Neural progenitor cell (in vitro differentiated cells): Measurements from ENCODE around the gene PFDN6. TPM values are rescaled to one million over a fixed set of nuclear protein-coding genes. Genes with fewer than 3 reads are reported as not detected.
A peak's percentile ranks its signal among the peaks of the same experiment; 100 is the strongest.

Experiments
- DNase-seq: peaks from one replicate; pipeline ENCODE4 v3.0.0-alpha.2; 2016; ENCODE audit warnings: low spot score
- H2AFZ ChIP-seq: fragments of 200-600 bp; sonication (generic); replicated peaks from 2 replicates; pipeline ENCODE4 v1.6.1; 2016; ENCODE audit warnings: antibody characterized with exemption
- H3F3A ChIP-seq: fragments of 200-600 bp; sonication (generic); 2 replicates; pipeline ENCODE4 v1.6.1; 2016; ENCODE audit warnings: antibody characterized with exemption, low read depth
- H3K27ac ChIP-seq: fragments of 200-600 bp; sonication (generic); 2 replicates; pipeline ENCODE4 v1.5.1; 2016; ENCODE audit warnings: mild to moderate bottlenecking
- H3K27me3 ChIP-seq: fragments of 200-600 bp; sonication (generic); 2 replicates; pipeline ENCODE4 v1.6.1; 2016; ENCODE audit warnings: mild to moderate bottlenecking, moderate library complexity
- H3K36me3 ChIP-seq: fragments of 200-600 bp; sonication (generic); 2 replicates; pipeline ENCODE4 v1.5.1; 2016
- H3K4me1 ChIP-seq: fragments of 200-600 bp; sonication (generic); 2 replicates; pipeline ENCODE4 v1.6.1; 2016; ENCODE audit warnings: mixed run types
- H3K4me2 ChIP-seq: fragments of 200-600 bp; sonication (generic); 2 replicates; pipeline ENCODE4 v1.6.1; 2016
- H3K4me3 ChIP-seq: fragments of 200-600 bp; sonication (generic); 2 replicates; pipeline ENCODE4 v1.5.1; 2016
- H3K79me2 ChIP-seq: fragments of 200-600 bp; sonication (generic); 2 replicates; pipeline ENCODE4 v1.6.1; 2016; ENCODE audit warnings: low read depth
- H3K9ac ChIP-seq: fragments of 200-600 bp; sonication (generic); 2 replicates; pipeline ENCODE4 v1.6.1; 2016
- H3K9me3 ChIP-seq: fragments of 200-600 bp; sonication (generic); 2 replicates; pipeline ENCODE4 v1.5.1; 2016; ENCODE audit warnings: low read depth
- H4K20me1 ChIP-seq: fragments of 200-600 bp; sonication (generic); 2 replicates; pipeline ENCODE4 v1.6.1; 2016; ENCODE audit warnings: low read depth
- H3K27ac Mint-ChIP-seq: 3 replicates; pipeline ENCODE4 v1.8.0; 2021; ENCODE audit warnings: mixed read lengths
- H3K27me3 Mint-ChIP-seq: 2 replicates; pipeline ENCODE4 v1.8.0; 2022; ENCODE audit warnings: low read depth, mild to moderate bottlenecking, inconsistent platforms, moderate library complexity, mixed read lengths; ENCODE audit not compliant: insufficient read depth
- H3K36me3 Mint-ChIP-seq: 3 replicates; pipeline ENCODE4 v1.8.0; 2021; ENCODE audit warnings: mixed read lengths
- H3K4me1 Mint-ChIP-seq: 3 replicates; pipeline ENCODE4 v1.8.0; 2021; ENCODE audit warnings: mixed read lengths
- H3K4me3 Mint-ChIP-seq: 3 replicates; pipeline ENCODE4 v1.8.0; 2021; ENCODE audit warnings: mild to moderate bottlenecking, moderate library complexity, mixed read lengths
- H3K9me3 Mint-ChIP-seq: 3 replicates; pipeline ENCODE4 v1.8.0; 2020; ENCODE audit warnings: mixed read lengths
- CTCF ChIP-seq: fragments of 200-600 bp; sonication (generic); IDR thresholded peaks from 2 replicates; pipeline ENCODE4 v1.5.1; 2017; ENCODE audit warnings: antibody characterized with exemption, mild to moderate bottlenecking
- EZH2 ChIP-seq: fragments of 200-600 bp; sonication (generic); IDR thresholded peaks from 2 replicates; pipeline ENCODE4 v1.6.1; 2017; ENCODE audit warnings: antibody characterized with exemption, mild to moderate bottlenecking, moderate library complexity
- EZH2phosphoT487 ChIP-seq: fragments of 200-600 bp; sonication (generic); IDR thresholded peaks from 2 replicates; pipeline ENCODE4 v1.6.1; 2017; ENCODE audit warnings: antibody characterized with exemption
- total RNA-seq: library from RNA; depleted of rRNA; stranded (reverse); fragments of >200 nt; gene quantifications from 2 replicates; pipeline ENCODE4 v1.2.3, GENCODE V29; 2015; ENCODE audit warnings: low replicate concordance

The PFDN6 gene
- 35.6 and 54.5 TPM in 2 replicates for total RNA-seq

GRCh38 chr6:33288921-33289783 is at the start of gene PFDN6, which contains the start of gene WDR46:
Gene PFDN6, plus strand, starts transcription at chr6:33289601. Its CDS starts 256 bp downstream, at chr6:33289857.
Gene WDR46, minus strand, starts transcription at chr6:33289239. Its CDS starts 69 bp downstream, at chr6:33289170.
- Histone ChIP-seq H3K36me3 (no peaks in the 10 kb centered on the region), H3F3A (peaks cover 6% of the 10 kb centered on the region), H3K27me3 (no peaks in the 10 kb centered on the region), H3K9me3 (no peaks in the 10 kb centered on the region), H3K27ac (no peak within 1 kb of the TSS), H2AFZ (peak within 1 kb of the TSS; percentile 99), H4K20me1 (peaks cover 4% of the 10 kb centered on the region), H3K4me3 (peak within 1 kb of the TSS; percentile 85), H3K4me2 (peak within 1 kb of the TSS; percentile 97), H3K9ac (peak within 1 kb of the TSS; percentile 76), H3K79me2 (peaks cover 29% of the 10 kb centered on the region), H3K4me1 (peaks cover 9% of the 10 kb centered on the region)
- H3K36me3 Mint-ChIP-seq, result peaks cover 12% of the 10 kb centered on the region
- DNase-seq, result peak; percentile 90
- no peaks in the 10 kb centered on the region for H3K9me3 Mint-ChIP-seq
- no peak for TF ChIP-seq CTCF
- TF ChIP-seq EZH2, result no peak
- no peak for TF ChIP-seq EZH2phosphoT487
- H3K4me3 Mint-ChIP-seq, result peak within 1 kb of the TSS; percentile 99
- peaks cover 31% of the 10 kb centered on the region for H3K4me1 Mint-ChIP-seq
- H3K27ac Mint-ChIP-seq, result peak within 1 kb of the TSS; percentile 91
- peaks cover 5% of the 10 kb centered on the region for H3K27me3 Mint-ChIP-seq

GRCh38 chr6:33241968-33242367 is 47.4 kb upstream of the PFDN6 start:
- Histone ChIP-seq H4K20me1 (no peaks in the 10 kb centered on the region), H3K4me2 (no peak overlapping the region), H3K9me3 (no peaks in the 10 kb centered on the region), H3K27ac (no peak overlapping the region), H3K27me3 (peaks cover 68% of the 10 kb centered on the region), H3K4me1 (no peaks in the 10 kb centered on the region), H3K4me3 (no peak overlapping the region), H2AFZ (no peak overlapping the region), H3K79me2 (no peaks in the 10 kb centered on the region), H3K36me3 (no peaks in the 10 kb centered on the region), H3K9ac (no peak overlapping the region), H3F3A (no peaks in the 10 kb centered on the region)
- no peak for DNase-seq
- H3K9me3 Mint-ChIP-seq, result no peaks in the 10 kb centered on the region
- H3K36me3 Mint-ChIP-seq, result no peaks in the 10 kb centered on the region
- peaks cover 20% of the 10 kb centered on the region for H3K27me3 Mint-ChIP-seq
- peaks cover 3% of the 10 kb centered on the region for H3K4me1 Mint-ChIP-seq
- H3K4me3 Mint-ChIP-seq, result no peak overlapping the region
- H3K27ac Mint-ChIP-seq, result no peak overlapping the region
- TF ChIP-seq EZH2 (no peak), EZH2phosphoT487 (no peak), CTCF (no peak)

GRCh38 chr6:33243476-33243875 is 45.9 kb upstream of the PFDN6 start:
- H3K4me3 Mint-ChIP-seq, result no peak overlapping the region

More at GRCh38 chr6:33243476-33243875, 45.9 kb upstream of the PFDN6 start:
- H3K4me1 ChIP-seq, result peaks cover 1% of the 10 kb centered on the region
- Mint-ChIP-seq H3K27me3 (peaks cover 18% of the 10 kb centered on the region), H3K36me3 (no peaks in the 10 kb centered on the region), H3K4me1 (peaks cover 10% of the 10 kb centered on the region), H3K9me3 (no peaks in the 10 kb centered on the region), H3K27ac (no peak overlapping the region)
- H3K4me3 ChIP-seq, result no peak overlapping the region
- H2AFZ ChIP-seq, result no peak overlapping the region
- H3F3A ChIP-seq, result peaks cover 4% of the 10 kb centered on the region
- no peak overlapping the region for H3K9ac ChIP-seq
- H3K27me3 ChIP-seq, result peaks cover 75% of the 10 kb centered on the region
- H3K79me2 ChIP-seq, result no peaks in the 10 kb centered on the region
- H3K4me2 ChIP-seq, result no peak overlapping the region
- no peaks in the 10 kb centered on the region for H3K9me3 ChIP-seq
- no peak for DNase-seq
- peaks cover 1% of the 10 kb centered on the region for H4K20me1 ChIP-seq
- TF ChIP-seq CTCF (no peak), EZH2 (no peak), EZH2phosphoT487 (no peak)
- no peak overlapping the region for H3K27ac ChIP-seq
- H3K36me3 ChIP-seq, result no peaks in the 10 kb centered on the region
